HEK293T (cell line): Measurements from ENCODE around the gene MYLK2.

ENCODE experiments used
- BHLHE40 ChIP-seq: fragments of 450-650 bp; IDR thresholded peaks from 2 replicates; pipeline ENCODE4 v1.6.1; 2016; ENCODE audit warnings: mild to moderate bottlenecking, moderate library complexity, borderline replicate concordance
- FOXA1 ChIP-seq: fragments of 450-650 bp; IDR thresholded peaks from 2 replicates; pipeline ENCODE4 v1.6.1; 2016; ENCODE audit warnings: mild to moderate bottlenecking
- FOXK2 ChIP-seq: fragments of 450-650 bp; IDR thresholded peaks from 2 replicates; pipeline ENCODE4 v1.6.1; 2016; ENCODE audit warnings: mild to moderate bottlenecking
- FOXM1 ChIP-seq: fragments of 450-650 bp; IDR thresholded peaks from 2 replicates; pipeline ENCODE4 v1.6.1; 2017; ENCODE audit warnings: mild to moderate bottlenecking, borderline replicate concordance
- HDGF ChIP-seq: fragments of 450-650 bp; IDR thresholded peaks from 2 replicates; pipeline ENCODE4 v1.6.1; 2017; ENCODE audit warnings: antibody characterized with exemption, borderline replicate concordance
- LEF1 ChIP-seq: fragments of 450-650 bp; IDR thresholded peaks from 2 replicates; pipeline ENCODE4 v1.6.1; 2017; ENCODE audit warnings: mild to moderate bottlenecking, borderline replicate concordance
- NFRKB ChIP-seq: fragments of 450-650 bp; IDR thresholded peaks from 2 replicates; pipeline ENCODE4 v1.6.1; 2016; ENCODE audit warnings: mild to moderate bottlenecking, moderate library complexity
- PKNOX1 ChIP-seq: fragments of 450-650 bp; IDR thresholded peaks from 2 replicates; pipeline ENCODE4 v1.6.1; 2016
- SP1 ChIP-seq: fragments of 450-650 bp; IDR thresholded peaks from 2 replicates; pipeline ENCODE4 v1.6.1; 2017
- SUZ12 ChIP-seq: fragments of 450-650 bp; IDR thresholded peaks from 2 replicates; pipeline ENCODE4 v1.6.1; 2016; ENCODE audit warnings: mild to moderate bottlenecking
- TARDBP ChIP-seq: fragments of 450-650 bp; IDR thresholded peaks from 2 replicates; pipeline ENCODE4 v1.6.1; 2016
- ZNF384 ChIP-seq: fragments of 450-650 bp; IDR thresholded peaks from 2 replicates; pipeline ENCODE4 v1.6.1; 2016

GRCh38 chr20:31881945-31882344 lies 62.8 kb downstream of the MYLK2 start:
- TF ChIP-seq SP1 (no peak), FOXA1 (no peak), BHLHE40 (no peak), LEF1 (no peak), SUZ12 (no peak), FOXM1 (no peak), TARDBP (no peak), ZNF384 (no peak), FOXK2 (no peak), HDGF (no peak), NFRKB (no peak), PKNOX1 (no peak)
